UCSD-AML1 (cell line): Measurements from ENCODE around the gene SLC16A12.

Experiments
- DNase-seq: peaks from one replicate; lab custom pipeline; 2025; ENCODE audit not compliant: unreplicated experiment; lab: John Stamatoyannopoulos, UW

Gene SLC16A12

DNA sequence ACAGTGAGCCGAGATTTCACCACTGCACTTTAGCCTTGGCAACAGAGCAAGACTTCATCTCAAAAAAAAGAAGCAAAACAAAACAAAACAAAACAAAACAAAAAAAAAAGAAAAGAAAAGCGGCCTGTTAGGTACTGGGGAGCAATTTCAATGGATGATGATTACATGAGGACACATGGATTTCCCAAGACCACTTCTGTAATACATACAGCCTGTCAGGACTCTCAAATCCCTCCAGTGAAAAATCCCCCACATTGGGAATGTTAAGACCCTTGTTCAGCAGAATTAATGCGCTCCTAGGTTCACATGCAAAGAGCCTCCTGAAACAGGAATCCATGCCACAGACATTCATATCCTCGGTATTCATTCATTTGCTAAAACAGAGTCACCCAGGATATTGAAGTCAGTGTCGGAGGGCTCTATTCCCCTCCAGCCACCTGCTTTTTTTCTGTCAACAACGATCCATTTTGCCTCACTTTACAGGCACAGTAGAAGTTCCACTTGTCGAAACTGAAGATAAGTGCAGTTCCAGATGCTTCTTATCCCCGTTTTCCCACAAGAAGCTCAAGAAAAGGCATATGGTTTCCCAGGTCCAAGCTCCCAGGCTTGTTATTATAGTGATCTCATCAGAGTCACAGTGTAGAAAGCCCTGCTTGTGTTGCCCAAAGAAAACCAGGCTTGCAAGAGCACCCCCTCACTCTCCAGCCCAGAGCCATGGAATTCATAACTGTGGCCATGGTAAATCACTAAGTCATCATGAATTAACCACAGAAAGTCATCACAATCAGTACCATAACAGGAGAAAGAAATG, 20.2 kb downstream of the SLC16A12 start:
- no peak for DNase-seq

DNA sequence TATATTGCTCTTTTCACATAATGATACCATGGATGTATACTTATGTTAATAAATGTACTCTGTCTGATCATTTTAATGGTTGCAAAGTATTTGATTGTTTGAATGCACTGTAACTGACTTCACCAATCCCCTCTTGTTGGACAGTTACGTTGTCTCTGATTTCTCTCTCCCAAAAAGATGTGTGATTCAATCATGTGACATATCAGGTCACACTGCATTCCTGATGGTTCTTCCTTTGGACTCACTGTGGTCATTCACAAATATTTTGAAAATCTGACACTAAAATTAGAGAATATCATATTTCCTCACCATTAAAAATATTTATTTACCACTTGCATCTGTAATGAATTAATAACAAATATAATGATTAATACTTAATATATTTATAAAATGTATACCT, 22.2 kb downstream of the SLC16A12 start:
- DNase-seq: no peak

DNA sequence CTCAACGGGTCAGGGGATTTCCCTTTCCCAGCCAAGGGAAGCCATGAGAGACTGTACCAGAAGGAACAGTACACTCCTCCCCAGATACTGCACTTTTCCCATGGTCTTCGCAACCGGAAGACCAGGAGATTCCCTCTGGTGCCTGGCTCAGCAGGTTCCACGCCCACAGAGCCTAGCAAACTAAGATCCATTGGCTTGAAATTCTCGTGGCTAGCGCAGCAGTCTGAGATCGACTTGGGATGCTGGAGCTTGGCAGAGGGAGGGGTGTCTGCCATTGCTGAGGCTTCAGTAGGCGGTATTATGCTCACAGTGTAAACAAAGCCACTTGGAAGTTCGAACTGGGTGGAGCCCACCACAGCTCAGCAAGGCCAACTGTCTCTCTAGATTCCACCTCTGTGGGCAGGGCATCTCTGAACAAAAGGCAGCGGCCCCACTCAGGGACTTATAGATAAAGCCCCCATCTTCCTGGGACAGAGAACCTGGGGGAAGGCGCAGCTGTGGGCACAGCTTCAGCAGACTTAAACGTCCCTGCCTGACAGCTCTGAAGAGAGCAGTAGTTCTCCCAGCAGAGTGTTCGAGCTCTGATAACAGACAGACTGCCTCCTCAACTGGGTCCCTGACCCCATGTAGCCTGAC, 29.6 kb downstream of the SLC16A12 start:
- DNase-seq: no peak

DNA sequence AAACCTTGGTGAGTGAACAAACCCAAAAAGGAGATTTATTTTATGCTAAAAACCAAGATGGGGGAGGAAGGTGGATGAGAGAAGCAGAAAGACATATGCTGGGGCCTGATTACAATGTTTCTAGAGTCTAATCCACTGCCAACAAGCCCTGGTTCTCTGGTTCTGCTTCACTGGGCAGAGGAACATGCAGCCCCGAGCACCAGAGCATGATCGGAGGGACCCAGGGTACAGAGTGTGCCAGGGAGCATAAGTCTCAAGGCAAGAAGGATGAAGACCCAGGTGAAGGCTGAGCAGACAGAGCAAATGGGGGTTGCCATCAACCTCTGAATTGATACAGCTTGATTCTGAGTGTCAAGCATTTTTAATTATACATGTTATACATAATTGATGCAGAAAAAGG, 30.7 kb downstream of the SLC16A12 start:
- DNase-seq: no peak

DNA sequence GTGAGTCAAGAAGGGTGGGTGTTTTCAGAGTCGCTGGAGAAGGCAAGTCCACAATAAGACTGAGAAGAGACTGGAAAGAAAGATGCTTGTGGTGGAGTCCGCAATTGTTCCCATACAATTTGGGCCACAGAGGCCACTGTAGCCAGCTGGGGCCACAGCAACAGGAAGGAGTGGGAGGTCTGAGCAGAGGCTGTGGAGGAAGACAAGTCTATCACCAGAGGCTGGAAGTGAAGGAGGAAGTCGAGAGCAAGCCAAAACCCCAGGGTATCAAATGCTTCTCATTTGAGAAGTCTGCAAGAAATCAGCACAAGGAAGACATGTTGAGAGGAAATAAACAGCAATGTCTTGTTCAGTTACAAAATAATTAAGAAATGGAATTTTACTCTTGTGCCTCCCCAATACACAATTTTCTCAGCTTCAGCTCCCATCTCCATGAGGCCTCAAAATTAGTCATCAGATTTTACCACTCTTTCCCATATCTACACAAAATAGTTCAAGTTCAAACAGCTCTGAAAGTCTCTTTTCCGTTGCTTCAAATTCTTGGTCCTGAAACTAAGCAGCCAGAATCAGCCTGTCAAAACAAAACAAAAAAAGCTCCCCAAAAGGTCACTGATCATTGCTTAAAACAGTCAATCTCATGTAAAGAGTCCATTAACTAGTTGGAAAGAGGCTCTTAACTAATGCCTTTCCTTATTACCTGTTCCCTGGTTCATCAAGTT, 31.6 kb downstream of the SLC16A12 start:
- peak; percentile 27 for DNase-seq

DNA sequence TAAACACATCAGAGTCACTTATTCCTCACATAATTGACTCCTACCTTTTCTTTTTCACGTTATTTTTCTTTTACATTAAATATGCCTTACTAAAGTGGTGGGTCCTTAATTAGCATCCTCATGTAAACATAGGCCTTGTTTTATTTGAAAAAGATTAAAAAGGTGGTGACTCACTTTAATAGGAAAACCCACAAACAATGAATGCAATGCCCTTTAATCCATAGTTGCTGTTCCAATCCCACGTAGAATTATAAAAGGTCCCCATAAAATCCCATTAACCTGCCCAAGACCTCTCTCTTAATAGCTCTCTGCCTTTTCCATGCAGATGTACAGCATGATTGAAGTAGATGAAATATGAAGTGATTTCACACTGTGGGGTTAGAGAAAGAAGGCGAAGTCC, 32.2 kb downstream of the SLC16A12 start:
- no peak for DNase-seq

DNA sequence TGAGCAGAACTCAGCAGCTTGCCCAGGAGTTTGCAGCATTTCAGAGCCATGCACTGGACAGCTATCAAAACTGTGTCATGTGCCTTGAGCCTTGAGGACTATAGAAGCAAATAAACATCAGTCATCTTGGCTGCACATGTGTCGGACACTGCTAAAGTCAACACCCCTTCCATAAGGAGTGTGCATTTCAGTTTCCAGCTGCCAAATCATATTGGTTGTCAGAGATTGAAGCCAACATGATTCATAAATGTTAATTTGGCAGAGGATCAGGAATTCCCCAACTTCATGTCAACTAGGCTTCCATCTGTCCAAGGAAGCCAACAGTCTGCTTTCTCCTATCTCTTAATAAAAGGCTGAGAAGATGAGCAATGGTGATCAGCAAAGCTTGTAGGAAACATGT, 32.8 kb downstream of the SLC16A12 start:
- no peak for DNase-seq

DNA sequence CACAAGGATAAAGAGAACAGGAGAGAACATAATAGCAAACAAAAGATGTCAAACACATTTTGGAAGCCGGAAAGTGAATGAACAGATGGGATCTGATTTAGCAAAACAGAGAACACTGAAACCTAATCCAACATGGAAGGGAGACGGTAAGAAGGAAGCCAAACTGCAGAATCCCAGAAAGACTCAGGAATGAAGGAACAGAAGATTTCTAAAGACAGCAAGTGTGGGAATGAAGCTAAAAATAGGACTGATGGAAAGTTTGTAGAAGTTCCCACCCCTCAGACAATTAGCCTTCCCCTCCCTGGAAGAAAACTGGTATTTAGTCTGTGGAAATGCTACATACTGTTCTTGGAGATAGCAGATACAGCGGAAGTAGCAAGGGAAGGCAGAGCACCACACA, 40.8 kb downstream of the SLC16A12 start:
- no peak for DNase-seq

DNA sequence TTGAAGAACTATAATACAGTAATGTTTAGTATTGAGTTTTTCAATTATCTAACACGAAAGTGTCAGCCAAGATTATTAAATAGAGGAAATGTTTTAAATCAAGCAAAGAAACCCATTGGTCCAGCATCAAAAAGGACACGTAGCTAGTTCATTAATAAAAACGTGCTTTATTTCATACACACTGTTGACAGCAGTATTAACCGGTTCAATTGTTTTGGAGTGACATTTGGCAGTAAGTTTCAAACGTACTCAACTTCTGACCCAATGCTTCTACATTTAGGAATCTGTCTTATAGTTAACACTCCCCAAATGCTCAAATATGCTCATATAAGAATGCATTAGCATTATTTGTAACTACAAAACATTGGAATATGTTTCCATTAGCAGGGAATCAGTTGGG, 41.3 kb downstream of the SLC16A12 start:
- no peak for DNase-seq

DNA sequence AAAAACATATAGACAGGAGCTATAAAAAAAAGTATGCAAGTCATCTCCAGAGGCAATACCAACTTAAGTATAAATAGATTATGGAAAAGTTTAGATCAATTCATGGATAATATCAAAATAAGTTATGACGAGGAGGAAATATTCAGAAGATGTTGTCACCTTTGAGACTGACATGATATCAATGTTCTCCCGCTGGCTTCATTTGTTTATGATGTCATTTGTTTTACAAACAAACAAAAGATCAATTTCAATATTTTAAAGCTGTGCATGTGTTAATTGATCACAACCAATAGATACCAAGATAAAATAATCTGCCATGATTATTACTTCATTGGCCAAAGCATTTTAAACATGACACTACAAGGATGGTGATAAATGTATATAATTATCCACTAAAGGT, 43.5 kb downstream of the SLC16A12 start:
- no peak for DNase-seq

DNA sequence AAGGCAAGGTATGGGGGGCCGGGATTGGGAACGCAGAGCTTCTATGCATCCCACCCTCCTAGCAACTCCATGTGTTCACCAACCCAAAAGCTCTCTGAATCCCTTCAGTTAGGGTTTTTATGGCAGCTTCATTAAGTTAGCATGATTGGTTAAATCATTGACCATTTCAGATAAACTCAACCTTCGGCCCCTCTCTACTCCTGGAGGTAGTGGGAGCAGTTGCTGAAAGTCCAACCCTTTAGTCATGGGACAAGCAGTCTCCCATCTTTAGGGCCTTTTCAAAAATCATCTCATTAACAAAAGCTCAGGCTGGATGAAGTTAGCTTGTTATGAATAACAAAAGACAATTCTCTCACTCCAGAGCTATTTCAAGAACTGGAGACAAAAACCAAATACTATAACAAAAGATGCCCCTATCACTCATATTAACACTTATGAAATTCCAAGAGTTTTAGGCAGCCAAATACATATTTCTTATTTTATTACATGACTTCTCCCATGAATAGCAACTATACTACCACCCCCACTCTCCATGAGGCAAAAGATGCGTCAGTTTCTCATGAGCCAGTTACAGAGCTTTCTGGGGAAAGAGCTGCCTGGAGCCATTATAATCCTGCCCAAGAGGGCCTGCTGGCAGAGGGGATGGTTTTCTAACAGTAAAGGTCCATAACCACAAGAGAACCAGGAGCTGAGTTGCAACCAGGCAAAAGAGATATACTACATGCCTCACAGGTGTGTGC, 44.6 kb downstream of the SLC16A12 start:
- no peak for DNase-seq

DNA sequence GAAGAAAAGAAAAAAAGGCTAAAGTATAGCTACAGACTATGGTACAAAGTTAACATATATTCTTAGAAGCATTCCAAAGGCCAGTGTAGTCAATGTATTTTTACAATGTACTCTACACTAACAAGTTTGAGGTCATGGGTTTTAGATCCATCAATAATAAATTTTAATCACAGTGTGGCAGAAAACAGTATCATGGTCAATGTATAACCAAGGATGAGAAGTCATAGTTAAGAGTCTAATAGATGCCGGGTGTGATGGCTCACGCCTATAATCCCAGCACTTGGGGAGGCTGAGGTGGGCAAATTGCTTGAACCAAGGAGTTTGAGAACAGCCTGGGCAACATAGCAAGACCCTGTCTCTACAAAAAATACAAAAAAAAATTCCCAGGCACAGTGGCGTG, 53.1 kb downstream of the SLC16A12 start:
- no peak for DNase-seq

DNA sequence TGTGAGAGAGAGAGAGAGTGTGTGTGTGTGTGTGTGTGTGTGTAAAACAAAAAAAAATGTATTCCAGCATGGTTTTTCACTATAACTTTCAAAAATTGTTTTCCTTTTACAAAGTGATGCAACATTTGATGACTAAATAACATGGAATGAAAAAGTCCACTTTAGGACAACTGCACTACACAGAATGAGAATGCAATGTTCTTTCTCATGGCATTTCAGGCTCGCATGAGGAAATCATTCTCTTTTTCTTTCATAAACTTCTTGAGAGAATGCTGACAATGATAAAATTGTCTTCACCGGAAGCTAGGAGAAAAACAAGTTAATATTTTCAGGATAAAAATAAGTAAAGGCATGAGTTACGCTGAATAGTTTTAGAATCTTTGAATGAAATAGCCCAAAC, 53.7 kb downstream of the SLC16A12 start:
- no peak for DNase-seq

DNA sequence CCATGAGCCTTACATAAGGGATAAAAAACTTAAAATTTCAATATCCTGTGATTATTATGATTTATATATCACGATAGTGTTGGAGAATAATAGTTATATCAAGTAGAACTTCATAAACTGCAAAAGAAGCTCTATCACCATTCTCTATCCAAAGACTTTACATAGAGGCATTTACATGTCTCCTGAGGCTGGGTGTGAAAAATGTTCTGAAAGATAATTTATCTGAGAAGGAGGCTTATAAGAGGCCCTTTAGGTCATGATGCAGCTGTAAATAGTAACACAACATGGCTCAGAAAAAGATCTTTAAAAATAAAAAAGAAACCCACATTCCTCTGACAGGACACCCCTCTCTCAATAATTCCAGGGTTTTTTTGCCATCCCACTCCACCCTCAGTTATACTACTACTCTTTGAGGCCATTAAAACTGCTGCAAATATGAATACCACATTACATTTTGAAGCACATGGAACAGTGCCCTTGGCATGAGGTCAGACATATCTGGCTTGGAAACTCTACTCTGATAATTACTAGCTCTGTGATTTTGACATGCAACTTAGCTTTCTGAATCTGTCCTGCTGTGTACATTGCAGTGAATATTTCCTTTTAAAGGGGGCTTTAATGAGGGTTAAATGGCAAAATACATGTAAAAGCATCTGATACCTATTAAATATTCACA, 55.5 kb downstream of the SLC16A12 start:
- DNase-seq: no peak

DNA sequence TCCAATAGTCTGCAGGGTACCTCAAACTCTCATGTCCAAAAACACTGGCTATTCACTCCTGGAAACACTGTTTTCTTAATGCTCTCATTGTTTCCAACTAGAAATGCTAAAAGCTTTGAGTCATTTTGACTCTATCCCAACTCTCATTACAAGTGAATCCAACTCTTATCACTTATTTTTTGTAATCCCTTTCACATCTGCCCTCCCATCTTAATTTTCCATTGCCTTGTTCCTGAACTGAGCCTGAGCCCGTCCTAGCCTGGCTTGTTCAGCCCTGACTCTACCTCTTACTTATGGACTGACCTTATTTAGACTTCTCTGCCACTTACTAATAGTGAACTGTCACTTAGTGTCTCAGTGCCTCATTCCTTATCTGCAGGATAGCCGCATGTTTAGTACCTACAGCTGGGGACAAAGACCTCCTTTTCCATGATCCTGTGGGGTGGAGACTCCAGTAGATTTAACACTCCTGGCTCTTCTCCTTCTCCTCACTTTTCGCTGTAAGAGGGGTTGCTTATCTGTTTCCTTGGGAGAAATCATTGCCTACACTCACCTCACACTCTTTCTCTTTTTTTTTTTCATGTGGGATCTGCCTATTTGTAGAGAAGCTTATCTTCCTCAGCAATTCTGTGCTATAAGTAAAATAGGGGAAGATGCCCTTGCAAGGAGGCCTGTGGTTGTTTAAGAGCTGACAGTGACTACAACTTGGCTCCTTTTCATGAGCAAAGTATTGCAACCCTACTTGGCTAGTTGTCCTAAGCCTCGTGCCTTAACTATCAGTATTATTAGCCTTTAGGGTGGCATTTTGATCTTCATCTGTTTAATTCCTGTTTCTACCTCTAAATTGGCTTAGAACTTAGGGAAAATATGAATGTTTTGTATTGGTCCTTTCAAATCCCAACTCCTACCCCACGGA, 56.4 kb downstream of the SLC16A12 start:
- no peak for DNase-seq

DNA sequence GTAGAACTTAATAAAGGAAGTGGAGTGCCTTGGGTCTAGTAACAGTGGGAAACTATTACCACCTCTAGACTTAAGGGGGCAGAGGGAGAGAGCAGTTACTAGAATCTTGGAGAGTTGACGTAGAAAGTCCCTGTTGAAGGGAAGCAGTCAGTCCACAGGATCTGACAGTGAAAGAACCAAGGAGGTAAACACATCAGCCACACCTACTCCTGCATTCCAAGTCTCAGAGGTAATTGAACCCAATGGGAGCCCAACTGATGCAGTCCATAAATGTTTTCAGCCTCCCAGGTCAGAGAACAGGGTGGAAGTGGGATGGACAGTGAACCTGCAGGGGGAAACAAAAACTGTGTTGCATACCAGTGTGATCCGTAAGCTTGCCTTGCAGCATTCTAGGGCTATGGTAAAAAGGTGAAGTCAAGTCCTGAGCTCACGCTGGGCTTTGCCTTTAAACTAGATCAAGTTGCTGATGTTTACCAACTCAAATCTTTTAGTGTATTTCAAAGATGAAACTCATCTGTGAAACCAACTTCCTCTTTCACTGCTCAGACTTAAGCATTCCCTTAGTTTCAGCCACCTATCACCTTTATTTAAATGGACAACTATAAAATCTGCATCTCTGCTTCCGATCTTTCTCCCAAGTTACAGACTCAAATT, 57.2 kb downstream of the SLC16A12 start:
- DNase-seq: no peak

DNA sequence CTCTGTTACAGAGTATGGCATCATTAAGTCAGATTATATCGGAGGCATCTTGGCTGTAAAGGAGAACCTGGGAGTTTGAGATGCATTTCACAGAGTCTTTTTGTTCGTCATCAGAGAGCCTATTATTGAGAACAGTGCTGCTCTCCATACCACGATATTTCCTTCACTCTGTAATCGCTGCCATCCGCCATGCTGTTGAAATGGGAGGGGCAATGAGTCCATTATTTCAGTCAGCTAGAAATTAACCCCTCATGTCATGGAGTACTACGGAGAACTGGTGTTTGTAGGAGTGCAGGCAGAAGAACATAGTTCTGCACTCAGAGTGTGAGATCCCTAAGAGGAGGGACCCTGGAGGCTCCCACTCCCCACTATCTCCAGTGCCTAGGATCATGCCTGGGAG, 59.2 kb downstream of the SLC16A12 start:
- DNase-seq: no peak

DNA sequence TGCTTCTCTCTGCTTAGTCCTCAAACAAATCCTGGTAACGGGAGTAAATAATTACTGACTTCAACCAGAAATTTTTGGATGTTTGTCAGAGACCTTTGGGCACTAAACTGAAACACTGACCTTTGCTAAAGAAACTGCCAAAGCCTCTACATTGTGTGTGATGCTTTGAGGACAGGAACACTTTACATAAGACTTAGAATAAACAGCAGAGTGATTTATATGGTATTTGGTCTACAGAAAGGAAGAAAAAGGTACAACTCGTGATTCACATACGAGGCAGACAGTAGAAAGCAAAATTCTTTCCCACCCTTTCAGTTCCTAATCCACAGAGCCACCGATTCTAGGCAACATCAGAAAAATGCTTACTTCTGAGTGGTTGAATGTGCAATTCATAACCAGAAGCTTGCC, 59.8 kb downstream of the SLC16A12 start:
- DNase-seq: no peak

DNA sequence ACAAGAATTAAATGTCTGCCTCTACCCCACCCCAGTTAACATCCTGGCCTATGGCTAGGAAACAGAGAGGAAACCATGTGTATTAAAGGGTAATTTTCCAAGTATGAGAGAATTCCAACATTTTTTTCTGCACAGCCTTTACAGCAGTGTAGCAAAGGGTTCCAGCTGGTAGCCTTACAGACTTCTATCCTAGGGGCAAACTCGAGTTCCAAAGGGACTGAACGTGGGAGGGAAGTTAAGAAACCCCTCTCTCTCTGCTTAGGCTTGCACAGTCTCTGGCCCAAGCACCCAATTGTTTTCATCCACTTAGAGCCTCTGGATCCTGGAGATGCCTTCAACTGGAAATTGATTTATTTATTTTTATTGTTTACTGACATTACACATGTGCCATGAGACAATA, 60.3 kb downstream of the SLC16A12 start:
- DNase-seq: no peak
